Mammary epithelial cell (primary cell): ENCODE results near the gene CORO2A.

Experiments
- CTCF ChIP-seq, 2 donors: IDR thresholded peaks in 1 of 2; conservative IDR thresholded peaks in 1 of 2; 2 replicates each; pipeline ENCODE4 v1.5.1; 2011 to 2012; ENCODE audit warnings: inconsistent platforms in 2 of 2, low read length in 2 of 2, mild to moderate bottlenecking in 2 of 2, control low read depth in 1 of 2, low read depth in 1 of 2; ENCODE audit not compliant: insufficient read depth in 1 of 2; ENCODE audit errors: extremely low read depth in 1 of 2
- EZH2 ChIP-seq: IDR thresholded peaks from 2 replicates; pipeline ENCODE4 v1.6.1; 2012; ENCODE audit warnings: low read length, inconsistent platforms, borderline replicate concordance

GRCh38 chr9:98216391-98216790, 24.0 kb upstream of the CORO2A start:
- no peak for TF ChIP-seq CTCF (conservative IDR thresholded peaks at IDR 0.05 in 1 of 2, IDR thresholded peaks at IDR 0.05 in 1 of 2; ENCODE audit: extremely low read depth in 1 of 2, insufficient read depth in 1 of 2, low read depth in 1 of 2, low read length in 2 of 2)
- no peak for TF ChIP-seq EZH2
